Measurements from ENCODE around the gene CDH13. TPM values are rescaled to one million over a fixed set of nuclear protein-coding genes. Genes with fewer than 3 reads are reported as not detected.

CDH13 gene
- total RNA-seq, 2 experiments from 2014 or later: not detected

DNA sequence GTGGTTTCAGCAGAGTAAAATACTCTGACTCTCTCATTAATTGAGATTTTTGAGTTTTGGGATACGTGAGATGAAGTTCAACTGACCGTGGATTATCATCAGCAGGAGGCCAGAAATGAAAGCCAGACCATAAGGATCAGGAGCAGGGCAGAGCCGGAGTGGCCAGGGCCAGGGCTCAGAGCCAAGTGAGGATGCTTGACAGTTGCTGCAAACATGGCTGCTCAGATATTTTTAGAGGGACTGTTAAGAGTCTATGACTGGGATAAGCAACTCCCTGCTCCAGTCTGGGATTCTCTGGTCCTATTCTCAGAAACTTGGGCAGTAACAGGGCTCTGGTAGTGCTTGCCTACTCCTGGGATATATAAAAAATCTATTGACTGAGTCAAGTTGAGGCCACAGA is 17.6 kb upstream of the CDH13 start:
- Histone ChIP-seq H3K4me2 (ENCODE audit: low read length) (no peak overlapping the region), H4K20me1 (ENCODE audit: insufficient read depth, low read length) (no peaks in the 10 kb centered on the region), H2AFZ (ENCODE audit: low read length) (no peak overlapping the region), H3K4me3 (ENCODE audit: low read depth, low read length, poor library complexity, severe bottlenecking) (no peak overlapping the region), H3K79me2 (ENCODE audit: insufficient read depth, low read depth, low read length) (no peaks in the 10 kb centered on the region), H3K9me3 (ENCODE audit: low read length) (no peaks in the 10 kb centered on the region), H3K4me1 (ENCODE audit: insufficient read depth, low read length, poor library complexity, severe bottlenecking) (no peaks in the 10 kb centered on the region), H3K27ac (ENCODE audit: low read depth, low read length, poor library complexity, severe bottlenecking) (no peak overlapping the region), H3K36me3 (ENCODE audit: insufficient read depth, low read length) (no peaks in the 10 kb centered on the region), H3K9me2 (ENCODE audit: insufficient read depth, low read length) (no peaks in the 10 kb centered on the region)
- no peak for DNase-seq (ENCODE audit: low spot score)
- ChIA-PET CTCF (ENCODE audit: unreplicated experiment) (no interaction called here), POLR2A (no interaction called here)
- no TSS peak for BruUV-seq (replicated peaks)
- TF ChIP-seq, protein P1, sequence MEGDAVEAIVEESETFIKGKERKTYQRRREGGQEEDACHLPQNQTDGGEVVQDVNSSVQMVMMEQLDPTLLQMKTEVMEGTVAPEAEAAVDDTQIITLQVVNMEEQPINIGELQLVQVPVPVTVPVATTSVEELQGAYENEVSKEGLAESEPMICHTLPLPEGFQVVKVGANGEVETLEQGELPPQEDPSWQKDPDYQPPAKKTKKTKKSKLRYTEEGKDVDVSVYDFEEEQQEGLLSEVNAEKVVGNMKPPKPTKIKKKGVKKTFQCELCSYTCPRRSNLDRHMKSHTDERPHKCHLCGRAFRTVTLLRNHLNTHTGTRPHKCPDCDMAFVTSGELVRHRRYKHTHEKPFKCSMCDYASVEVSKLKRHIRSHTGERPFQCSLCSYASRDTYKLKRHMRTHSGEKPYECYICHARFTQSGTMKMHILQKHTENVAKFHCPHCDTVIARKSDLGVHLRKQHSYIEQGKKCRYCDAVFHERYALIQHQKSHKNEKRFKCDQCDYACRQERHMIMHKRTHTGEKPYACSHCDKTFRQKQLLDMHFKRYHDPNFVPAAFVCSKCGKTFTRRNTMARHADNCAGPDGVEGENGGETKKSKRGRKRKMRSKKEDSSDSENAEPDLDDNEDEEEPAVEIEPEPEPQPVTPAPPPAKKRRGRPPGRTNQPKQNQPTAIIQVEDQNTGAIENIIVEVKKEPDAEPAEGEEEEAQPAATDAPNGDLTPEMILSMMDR (conservative IDR thresholded peaks at IDR 0.05; ENCODE audit: low read length): no peak
- TF ChIP-seq EZH2phosphoT487 (IDR thresholded peaks at IDR 0.05; ENCODE audit: borderline replicate concordance, low read depth, low read length): no peak
- intact Hi-C loops (cut with micrococcal nuclease; ENCODE audit: unreplicated experiment): no loop called here

DNA sequence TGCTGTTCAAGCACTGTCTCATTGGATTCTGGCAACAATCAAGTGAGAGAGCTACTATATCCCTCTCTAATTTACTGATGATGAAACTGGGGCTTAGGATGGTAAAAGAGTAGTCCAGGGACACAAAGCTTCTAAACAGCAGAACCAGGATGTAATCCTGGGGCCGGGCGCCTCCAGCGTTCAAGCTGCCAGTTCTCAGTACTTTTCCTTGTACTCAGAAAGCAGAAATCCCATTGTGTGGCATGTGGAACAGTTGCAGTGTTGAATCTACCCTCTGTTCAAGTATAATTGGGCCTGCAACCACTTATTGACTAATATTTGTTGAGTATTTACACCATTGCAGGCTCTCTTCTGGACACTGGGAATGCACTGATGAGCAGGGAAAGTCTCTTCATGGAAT is 14.5 kb upstream of the CDH13 start:
- H3K4me2 ChIP-seq (ENCODE audit: low read length): no peak overlapping the region

DNA sequence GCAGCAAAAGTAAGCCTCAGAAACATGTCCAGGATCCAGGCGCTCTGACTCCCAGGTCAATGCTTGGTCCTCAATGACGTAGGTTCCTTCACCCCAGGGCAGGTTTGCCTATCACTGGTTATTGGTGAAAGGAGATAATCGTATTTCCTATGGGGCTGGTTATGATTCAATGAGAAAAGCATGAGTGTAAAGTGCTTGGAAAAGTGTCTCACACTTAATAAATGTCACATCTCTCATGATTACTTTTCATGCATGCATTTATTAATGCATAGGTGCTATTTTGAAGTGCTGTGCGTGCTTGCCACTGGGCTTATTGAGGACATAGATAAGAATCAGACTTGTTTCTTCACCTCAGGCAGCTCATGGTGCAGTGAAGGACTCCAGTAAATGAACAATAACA is 10.4 kb upstream of the CDH13 start:
- Histone ChIP-seq H3K79me2 (ENCODE audit: insufficient read depth, low read depth, low read length) (no peaks in the 10 kb centered on the region), H3K9me2 (ENCODE audit: insufficient read depth, low read length) (no peaks in the 10 kb centered on the region), H3K9me3 (ENCODE audit: low read length) (no peaks in the 10 kb centered on the region), H3K36me3 (ENCODE audit: insufficient read depth, low read length) (no peaks in the 10 kb centered on the region), H3K4me3 (ENCODE audit: low read depth, low read length, poor library complexity, severe bottlenecking) (no peak overlapping the region), H3K4me2 (ENCODE audit: low read length) (no peak overlapping the region), H4K20me1 (ENCODE audit: insufficient read depth, low read length) (no peaks in the 10 kb centered on the region), H2AFZ (ENCODE audit: low read length) (no peak overlapping the region), H3K4me1 (ENCODE audit: insufficient read depth, low read length, poor library complexity, severe bottlenecking) (no peaks in the 10 kb centered on the region), H3K27ac (ENCODE audit: low read depth, low read length, poor library complexity, severe bottlenecking) (no peak overlapping the region)
- no peak for DNase-seq (ENCODE audit: low spot score)
- intact Hi-C loops (cut with micrococcal nuclease; ENCODE audit: unreplicated experiment): no loop called here
- POLR2A ChIA-PET: no interaction called here
- no TSS peak for BruUV-seq (replicated peaks)
- TF ChIP-seq, protein P1 (conservative IDR thresholded peaks at IDR 0.05; ENCODE audit: low read length): no peak
- no peak for TF ChIP-seq EZH2phosphoT487 (IDR thresholded peaks at IDR 0.05; ENCODE audit: borderline replicate concordance, low read depth, low read length)
- CTCF ChIA-PET (ENCODE audit: unreplicated experiment): no interaction called here

More for the DNA sequence above, 14.5 kb upstream of the CDH13 start:
- Histone ChIP-seq H3K36me3 (ENCODE audit: insufficient read depth, low read length) (no peaks in the 10 kb centered on the region), H3K27ac (ENCODE audit: low read depth, low read length, poor library complexity, severe bottlenecking) (no peak overlapping the region), H3K4me3 (ENCODE audit: low read depth, low read length, poor library complexity, severe bottlenecking) (no peak overlapping the region), H3K9me2 (ENCODE audit: insufficient read depth, low read length) (no peaks in the 10 kb centered on the region), H3K9me3 (ENCODE audit: low read length) (no peaks in the 10 kb centered on the region), H4K20me1 (ENCODE audit: insufficient read depth, low read length) (no peaks in the 10 kb centered on the region), H2AFZ (ENCODE audit: low read length) (no peak overlapping the region), H3K79me2 (ENCODE audit: insufficient read depth, low read depth, low read length) (no peaks in the 10 kb centered on the region), H3K4me1 (ENCODE audit: insufficient read depth, low read length, poor library complexity, severe bottlenecking) (no peaks in the 10 kb centered on the region)
- ChIA-PET POLR2A (no interaction called here), CTCF (ENCODE audit: unreplicated experiment) (no interaction called here)
- no peak for TF ChIP-seq EZH2phosphoT487 (IDR thresholded peaks at IDR 0.05; ENCODE audit: borderline replicate concordance, low read depth, low read length)
- TF ChIP-seq, protein P1 (conservative IDR thresholded peaks at IDR 0.05; ENCODE audit: low read length): no peak
- no TSS peak for BruUV-seq (replicated peaks)
- intact Hi-C loops (cut with micrococcal nuclease; ENCODE audit: unreplicated experiment): no loop called here
- no peak for DNase-seq (ENCODE audit: low spot score)

Measured in OCI-LY7 (cell line).